K562 treated with DMSO at 1 percent for 4 hours (cell line): ENCODE results near the gene HOXA7. TPM values are rescaled to one million over a fixed set of nuclear protein-coding genes. Genes with fewer than 3 reads are reported as not detected.

ENCODE experiments used
- total RNA-seq: library from RNA; unstranded; fragments of 300-600 nt; gene quantifications from 2 replicates; pipeline ENCODE4 v1.2.3, GENCODE V29; 2022; ENCODE audit not compliant: insufficient read depth

Gene HOXA7
- total RNA-seq, result not detected in 2 replicates

GRCh38 chr7:27156508-27156898, at the start of gene HOXA7:
Gene HOXA7, minus strand, starts transcription at chr7:27156675. Its CDS starts 130 bp downstream, at chr7:27156545.

DNA sequence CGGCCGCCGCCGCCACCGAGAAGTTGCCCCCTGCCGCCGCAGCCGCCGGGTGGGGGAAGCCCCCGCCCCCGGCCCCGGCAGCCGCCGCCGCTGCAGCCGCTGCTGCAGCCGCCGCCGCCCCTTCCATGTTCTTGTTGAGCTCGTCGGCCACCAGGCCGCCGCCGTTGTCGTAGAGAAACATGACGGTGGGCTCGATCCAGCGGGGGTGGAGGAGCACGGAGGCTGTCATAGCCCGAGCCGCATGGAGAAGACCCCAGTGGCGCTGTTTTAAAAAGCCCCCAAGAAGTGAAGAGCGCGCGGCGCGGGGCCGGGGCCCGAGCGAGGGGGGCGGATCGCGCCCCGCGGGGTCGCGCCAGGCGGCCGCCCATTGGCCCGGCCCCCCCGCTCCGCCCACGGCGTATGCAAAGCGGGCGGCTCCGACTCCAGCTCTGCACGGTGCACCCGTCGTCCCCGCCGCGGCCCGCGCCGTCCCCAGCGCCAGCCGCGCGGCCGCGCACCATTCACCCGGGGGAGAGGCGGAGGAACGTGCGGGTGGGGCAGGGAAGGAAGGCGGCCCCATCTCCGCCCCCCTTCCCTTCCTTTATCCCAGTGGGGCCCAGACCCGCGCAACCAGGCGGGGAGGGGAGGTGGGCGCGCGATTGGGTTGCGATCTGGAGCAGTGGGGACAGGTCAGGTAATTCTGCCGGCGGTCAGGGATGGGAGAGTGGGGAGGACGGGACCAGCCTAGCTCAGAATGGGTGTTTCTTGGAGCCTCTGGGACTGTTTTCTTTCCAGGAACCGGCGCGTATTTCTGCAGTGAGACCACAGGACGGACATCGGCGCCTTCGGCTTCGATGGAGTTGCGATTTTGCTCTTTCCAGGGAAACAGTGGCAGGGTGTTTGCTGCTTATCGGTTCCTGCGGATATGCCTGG, 43.6 kb upstream of the HOXA7 start, which contains the start of gene HOXA13:
Gene HOXA13 (minus strand): TSS at position 243 of the 912 bp plus-strand sequence. CDS start 14 bp downstream, at position 229.

DNA sequence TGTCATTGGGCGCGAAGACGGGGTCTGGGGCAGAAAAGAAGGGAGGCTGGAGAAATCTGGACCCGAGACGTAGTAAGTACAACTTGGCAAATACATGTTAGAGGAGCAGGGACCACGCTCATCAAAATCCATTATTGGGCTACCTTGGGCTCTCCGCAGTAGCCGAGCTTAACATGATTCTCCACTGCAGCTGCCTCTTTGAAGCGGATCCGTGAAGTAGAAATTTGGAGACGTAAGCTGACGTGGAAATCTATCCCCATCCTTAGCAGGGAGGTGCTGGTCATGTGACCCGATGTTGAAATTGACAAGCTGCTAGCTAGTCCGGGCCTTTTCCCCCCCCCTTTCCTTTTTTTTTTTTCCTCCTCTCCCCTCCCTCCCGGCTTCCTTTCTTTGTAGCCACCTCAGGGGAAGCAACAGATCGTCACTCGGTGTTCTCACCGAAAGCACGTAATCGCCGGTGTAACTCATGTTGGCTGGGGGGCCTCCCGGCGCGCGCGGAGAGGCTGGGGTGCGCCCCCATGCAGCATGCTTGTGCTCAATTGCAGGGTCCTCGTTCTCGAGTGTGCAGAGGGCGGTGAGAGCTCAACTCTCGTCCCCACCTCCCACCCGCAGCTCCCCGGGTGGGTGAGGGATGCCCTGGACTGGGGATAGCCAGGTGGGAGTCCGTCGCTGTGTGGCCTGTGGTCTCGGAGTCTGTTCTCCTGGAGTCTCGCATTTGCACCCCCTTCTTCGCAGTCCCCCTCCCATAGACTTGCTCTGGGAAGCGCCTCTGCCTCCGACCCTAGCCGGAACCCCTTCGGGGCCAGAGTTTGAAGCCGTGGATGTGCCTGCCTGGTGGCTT, 28.8 kb upstream of the HOXA7 start, which contains the start of gene HOXA11:
Gene HOXA11 (minus strand): TSS at position 220 of the 841 bp plus-strand sequence. CDS start 88 bp downstream, at position 132.

DNA sequence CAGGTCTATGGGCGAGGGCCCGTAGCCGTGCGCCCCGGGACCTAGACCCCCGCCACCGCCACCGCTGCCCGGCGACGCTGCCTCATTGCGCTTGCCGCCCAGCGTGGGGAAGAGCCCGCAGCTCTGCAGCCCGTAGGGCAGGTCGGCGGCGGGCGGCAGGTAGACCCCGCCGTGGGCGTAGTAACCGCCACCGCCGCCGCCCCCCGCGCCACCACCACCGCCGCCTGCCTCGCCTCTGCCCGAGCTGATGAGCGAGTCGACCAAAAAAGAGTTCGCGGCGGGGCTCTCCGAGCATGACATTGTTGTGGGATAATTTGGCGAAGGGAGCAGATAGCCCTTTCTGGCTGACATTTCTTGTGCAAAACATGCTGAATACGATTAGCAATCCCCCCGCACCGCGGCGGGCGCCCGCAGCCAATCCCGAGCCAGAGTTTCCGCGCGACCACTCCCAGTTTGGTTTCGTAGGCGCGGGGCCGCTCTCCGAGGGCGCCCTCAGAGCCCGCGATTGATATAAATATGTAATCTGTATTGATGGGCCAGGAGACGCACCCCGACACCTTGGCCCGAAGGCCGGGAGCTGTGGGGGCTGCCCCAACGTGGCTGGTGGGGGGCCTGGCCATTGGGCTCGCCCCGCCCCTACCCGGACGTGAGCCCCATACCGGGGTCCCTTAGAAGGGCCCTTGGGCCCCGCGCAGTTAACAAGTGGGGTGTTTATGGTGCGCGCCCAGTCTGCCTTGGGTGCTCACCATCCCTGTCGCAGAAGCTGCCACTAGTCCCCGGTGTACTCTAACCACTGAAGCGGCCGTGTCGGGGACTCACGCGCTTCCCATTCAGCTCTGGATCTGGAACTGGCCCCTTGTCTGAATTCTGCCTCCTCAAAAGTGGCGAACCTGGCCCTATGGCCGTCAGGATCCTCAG, 17.7 kb upstream of the HOXA7 start, which contains the start of gene HOXA10:
Gene HOXA10 (minus strand): TSS at position 365 of the 918 bp plus-strand sequence. CDS start 14 bp downstream, at position 351.

DNA sequence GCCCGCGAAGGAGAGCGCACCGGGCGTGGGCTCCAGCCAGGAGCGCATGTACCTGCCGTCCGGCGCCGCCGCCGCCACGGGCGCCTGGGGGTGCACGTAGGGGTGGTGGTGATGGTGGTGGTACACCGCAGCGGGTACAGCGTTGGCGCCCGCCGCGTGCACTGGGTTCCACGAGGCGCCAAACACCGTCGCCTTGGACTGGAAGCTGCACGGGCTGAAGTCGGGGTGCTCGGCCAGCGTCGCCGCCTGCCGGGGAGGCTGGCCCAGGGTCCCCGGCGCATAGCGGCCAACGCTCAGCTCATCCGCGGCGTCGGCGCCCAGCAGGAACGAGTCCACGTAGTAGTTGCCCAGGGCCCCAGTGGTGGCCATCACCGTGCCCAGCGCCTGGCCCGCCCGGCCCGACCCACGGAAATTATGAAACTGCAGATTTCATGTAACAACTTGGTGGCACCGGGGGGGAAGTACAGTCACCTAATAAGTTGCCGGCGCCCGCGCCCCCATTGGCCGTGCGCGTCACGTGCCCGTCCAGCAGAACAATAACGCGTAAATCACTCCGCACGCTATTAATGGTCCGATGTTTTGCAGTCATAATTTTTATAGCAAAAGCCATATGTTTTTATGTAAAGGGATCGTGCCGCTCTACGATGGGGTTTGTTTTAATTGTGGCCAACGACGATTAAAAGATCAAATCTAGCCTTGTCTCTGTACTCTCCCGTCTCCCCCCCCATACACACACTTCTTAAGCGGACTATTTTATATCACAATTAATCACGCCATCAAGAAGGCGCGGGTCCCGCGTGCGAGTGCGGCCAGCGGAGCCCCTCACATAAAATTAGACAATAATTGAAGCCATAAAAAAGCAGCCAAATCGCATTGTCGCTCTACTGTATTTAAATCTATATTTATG, 8.9 kb upstream of the HOXA7 start, which contains the start of gene HOXA9:
Gene HOXA9 (minus strand): TSS at position 449 of the 907 bp plus-strand sequence. CDS start 80 bp downstream, at position 369.

GRCh38 chr7:27151931-27152815, 4.3 kb downstream of the HOXA7 start, which contains the start of gene HOXA3:
Gene HOXA3, minus strand, starts transcription at chr7:27152583. Its CDS starts 41,943 bp downstream, at chr7:27110640.

DNA sequence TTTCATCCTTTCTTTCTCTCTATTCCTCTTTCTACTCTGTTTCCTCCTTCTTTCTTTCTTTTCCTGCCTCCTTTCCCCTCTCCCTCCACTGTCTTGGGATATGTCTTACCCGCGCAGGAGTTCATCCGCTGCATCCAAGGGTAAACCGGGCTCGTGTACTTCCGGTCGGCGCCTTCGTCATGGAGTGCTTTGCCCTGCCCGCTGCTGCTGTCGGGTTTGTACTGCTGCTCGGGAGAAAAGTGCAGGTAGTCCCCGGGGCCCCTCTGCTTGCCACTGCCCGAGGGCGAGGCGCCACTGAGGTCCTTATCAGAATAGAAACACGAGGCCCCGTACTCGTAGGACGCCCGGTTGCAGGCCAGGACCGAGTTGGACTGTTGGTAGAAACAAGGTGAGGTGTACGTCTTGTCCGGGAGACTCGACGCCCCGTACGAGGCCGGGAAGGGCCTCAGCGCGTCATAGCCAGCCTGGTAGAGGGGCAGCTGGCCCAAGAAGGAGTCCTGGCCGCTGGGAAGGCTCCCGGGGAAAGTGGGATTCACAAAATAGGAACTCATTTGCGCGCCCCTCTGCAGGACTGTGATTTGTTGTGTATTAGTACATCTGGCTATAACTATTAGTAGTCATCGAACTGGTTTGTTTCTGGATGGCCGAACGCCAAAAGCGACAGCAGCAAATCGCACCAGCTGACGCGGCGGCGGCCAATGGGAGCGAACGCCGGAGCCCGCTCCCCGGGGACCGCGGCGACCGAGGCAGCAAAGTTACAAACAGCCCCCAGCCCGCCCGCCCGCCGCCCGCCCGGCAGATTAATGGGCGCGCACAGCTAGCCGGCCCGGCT, 9.1 kb downstream of the HOXA7 start, which contains the start of gene HOXA6:
Gene HOXA6 (minus strand): TSS at position 576 of the 832 bp plus-strand sequence. CDS start 25 bp downstream, at position 551.

DNA sequence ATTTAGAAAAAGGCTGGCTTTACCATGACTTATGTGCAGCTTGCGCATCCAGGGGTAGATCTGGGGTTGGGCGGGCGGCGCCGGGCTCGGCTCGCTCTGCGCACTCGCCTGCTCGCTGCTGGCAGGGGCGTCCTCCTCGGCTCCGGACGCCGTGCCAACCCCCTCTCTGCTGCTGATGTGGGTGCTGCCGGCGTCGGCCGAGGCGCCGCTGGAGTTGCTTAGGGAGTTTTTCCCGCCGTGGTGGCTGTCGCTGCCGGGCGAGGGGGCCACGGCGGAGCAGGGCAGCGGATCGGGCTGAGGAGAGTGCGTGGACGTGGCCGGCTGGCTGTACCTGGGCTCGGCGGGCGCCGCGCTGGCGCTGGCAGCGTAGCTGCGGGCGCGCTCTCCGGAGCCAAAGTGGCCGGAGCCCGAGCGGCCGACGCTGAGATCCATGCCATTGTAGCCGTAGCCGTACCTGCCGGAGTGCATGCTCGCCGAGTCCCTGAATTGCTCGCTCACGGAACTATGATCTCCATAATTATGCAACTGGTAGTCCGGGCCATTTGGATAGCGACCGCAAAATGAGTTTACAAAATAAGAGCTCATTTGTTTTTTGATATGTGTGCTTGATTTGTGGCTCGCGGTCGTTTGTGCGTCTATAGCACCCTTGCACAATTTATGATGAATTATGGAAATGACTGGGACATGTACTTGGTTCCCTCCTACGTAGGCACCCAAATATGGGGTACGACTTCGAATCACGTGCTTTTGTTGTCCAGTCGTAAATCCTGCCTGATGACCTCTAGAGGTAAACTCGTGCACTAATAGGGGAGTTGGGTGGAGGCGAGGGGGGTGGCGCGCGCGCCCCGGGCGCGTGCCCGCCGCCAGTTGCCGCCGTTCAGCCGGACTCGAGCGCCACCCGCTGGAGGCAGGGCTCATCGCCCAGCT, 13.2 kb downstream of the HOXA7 start, which contains the start of gene HOXA5:
Gene HOXA5 (minus strand): TSS at position 659 of the 927 bp plus-strand sequence. CDS start 74 bp downstream, at position 585.

DNA sequence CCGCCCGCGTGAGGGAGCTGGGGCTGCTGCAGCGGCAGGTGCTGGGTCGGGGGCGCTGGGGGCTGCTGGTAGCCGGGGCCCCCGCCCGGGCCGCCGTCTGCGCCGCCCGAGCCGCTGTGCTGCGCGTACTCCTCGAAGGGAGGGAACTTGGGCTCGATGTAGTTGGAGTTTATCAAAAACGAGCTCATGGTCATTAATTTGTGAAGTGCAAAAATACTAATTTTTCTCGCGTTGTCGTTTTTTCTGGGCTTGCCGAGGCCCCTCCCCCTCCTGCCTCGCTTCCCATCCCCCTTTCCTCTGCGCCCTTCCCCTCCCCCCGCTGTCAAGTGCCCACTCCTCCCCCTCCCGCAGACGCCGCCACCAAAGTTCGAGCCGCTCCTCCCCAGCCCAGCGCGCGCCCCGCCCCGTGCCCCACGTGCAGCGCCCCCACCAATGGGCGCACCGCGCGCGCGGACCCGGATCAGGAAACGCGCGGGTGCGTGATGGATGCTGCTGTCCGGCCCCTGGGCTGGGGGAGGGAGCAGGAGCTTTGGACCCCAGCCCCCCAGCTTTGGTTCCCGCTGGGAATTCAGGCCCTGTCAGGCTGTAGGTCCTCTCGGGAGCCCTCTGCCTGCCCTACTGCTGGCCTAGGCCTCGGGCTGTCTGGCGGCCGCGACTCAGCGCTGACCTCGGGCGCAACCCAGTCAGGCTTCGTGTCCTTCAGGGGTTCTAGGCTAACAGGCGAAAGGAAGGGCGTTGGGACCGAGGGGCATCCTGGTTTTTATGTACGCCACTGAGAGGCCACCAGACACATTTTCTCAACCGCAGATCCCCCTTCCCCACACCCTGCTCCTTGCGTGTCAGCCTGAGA, 25.7 kb downstream of the HOXA7 start, which contains the start of gene HOXA4:
Gene HOXA4 (minus strand): TSS at position 218 of the 850 bp plus-strand sequence. CDS start 24 bp downstream, at position 194.

Other genes starting within 250 kb of the HOXA7 start
- not detected in 2 replicates for gene HOXA1, start 60.7 kb downstream of the HOXA7 start, total RNA-seq
- gene HOXA2, start 54.0 kb downstream of the HOXA7 start, total RNA-seq, result not detected in 2 replicates
- not detected in 2 replicates for gene HOXA4, start 25.9 kb downstream of the HOXA7 start, total RNA-seq
- gene HOXA5, start 13.0 kb downstream of the HOXA7 start, total RNA-seq, result not detected in 2 replicates
- gene HOXA6, start 8.9 kb downstream of the HOXA7 start, total RNA-seq, result not detected in 2 replicates
- gene HOXA3, start 4.1 kb downstream of the HOXA7 start, total RNA-seq, result not detected in 2 replicates
- not detected in 2 replicates for gene HOXA9, start 8.9 kb upstream of the HOXA7 start, total RNA-seq
- not detected in 2 replicates for gene HOXA10, start 17.6 kb upstream of the HOXA7 start, total RNA-seq
- not detected in 2 replicates for gene HOXA11, start 28.6 kb upstream of the HOXA7 start, total RNA-seq
- gene HOXA13, start 43.4 kb upstream of the HOXA7 start, total RNA-seq, result not detected in 2 replicates
- gene EVX1, start 86.1 kb upstream of the HOXA7 start, total RNA-seq, result not detected in 2 replicates